Measurements from ENCODE around the gene RPGRIP1L. TPM values are rescaled to one million over a fixed set of nuclear protein-coding genes. Genes with fewer than 3 reads are reported as not detected.

Gene RPGRIP1L
- total and polyA plus RNA-seq, 8 donors: 1.1 to 6.8 (median 1.4) TPM; not detected in 1

GRCh38 chr16:53576210-53576609 lies 127.4 kb downstream of the RPGRIP1L start:
- H3K36me3 ChIP-seq: no peaks in the 10 kb centered on the region
- 72 to 81% (median 74%) methylated on average over 4 of the region's 4 CpGs for WGBS, 5 donors
- no peaks in the 10 kb centered on the region for H3K4me1 ChIP-seq
- H3K27me3 ChIP-seq: no peaks in the 10 kb centered on the region
- no peak overlapping the region for H3K27ac ChIP-seq
- peak in 1 of 2 donors; percentile 19 for DNase-seq
- no peak overlapping the region for H3K4me3 ChIP-seq
- peaks cover 5 to 16% (median 13%) of the 10 kb centered on the region in 4 donors for H3K9me3 ChIP-seq
- TF ChIP-seq EP300 (IDR thresholded peaks at IDR 0.05): no peak
- no peak for TF ChIP-seq POLR2A (IDR thresholded peaks at IDR 0.05)
- TF ChIP-seq POLR2AphosphoS5 (IDR thresholded peaks at IDR 0.05): no peak
- TF ChIP-seq CTCF (IDR thresholded peaks at IDR 0.05): no peak
- intact Hi-C loops (cut with DNase I; ENCODE audit: low total_unique reads): no loop called here

- no peak for DNase-seq
- Histone ChIP-seq H3K9me3 (peaks cover 5 to 25% (median 18%) of the 10 kb centered on the region in 4 donors), H3K4me1 (no peaks in the 10 kb centered on the region), H3K27ac (no peak overlapping the region), H3K4me3 (no peak overlapping the region), H3K27me3 (no peaks in the 10 kb centered on the region), H3K36me3 (no peaks in the 10 kb centered on the region)
- no peak for TF ChIP-seq POLR2AphosphoS5 (IDR thresholded peaks at IDR 0.05)
- no peak for TF ChIP-seq EP300 (IDR thresholded peaks at IDR 0.05)
- no peak for TF ChIP-seq POLR2A (IDR thresholded peaks at IDR 0.05)
- TF ChIP-seq CTCF (IDR thresholded peaks at IDR 0.05): no peak
- intact Hi-C loops (cut with DNase I; ENCODE audit: low total_unique reads): no loop called here
Measured at GRCh38 chr16:53571763-53572162, 131.9 kb downstream of the RPGRIP1L start.

- Histone ChIP-seq H3K27ac (no peak overlapping the region), H3K4me3 (no peak overlapping the region), H3K4me1 (no peaks in the 10 kb centered on the region), H3K27me3 (no peaks in the 10 kb centered on the region), H3K9me3 (peaks cover 0 to 14% (median 10%) of the 10 kb centered on the region in 4 donors), H3K36me3 (no peaks in the 10 kb centered on the region)
- intact Hi-C loops (cut with DNase I; ENCODE audit: low total_unique reads): no loop called here
- WGBS, 5 donors: 58 to 77% (median 73%) methylated on average over 5 of the region's 5 CpGs
- TF ChIP-seq POLR2A (IDR thresholded peaks at IDR 0.05) (no peak), EP300 (IDR thresholded peaks at IDR 0.05) (no peak), CTCF (IDR thresholded peaks at IDR 0.05) (no peak), POLR2AphosphoS5 (IDR thresholded peaks at IDR 0.05) (no peak)
- peak in 1 of 2 donors; percentile 30 for DNase-seq
Measured at GRCh38 chr16:53566552-53567245, 137.0 kb downstream of the RPGRIP1L start.

- DNase-seq: no peak
- no peaks in the 10 kb centered on the region for H3K36me3 ChIP-seq
- intact Hi-C loops (cut with DNase I; ENCODE audit: low total_unique reads): no loop called here
- H3K27me3 ChIP-seq: no peaks in the 10 kb centered on the region
- H3K4me3 ChIP-seq: no peak overlapping the region
- peaks cover 0 to under 1% (median 0%) of the 10 kb centered on the region in 4 donors for H3K9me3 ChIP-seq
- WGBS, 5 donors: 77 to 88% (median 82%) methylated on average over 8 of the region's 8 CpGs
- TF ChIP-seq POLR2AphosphoS5 (IDR thresholded peaks at IDR 0.05): no peak
- no peak for TF ChIP-seq EP300 (IDR thresholded peaks at IDR 0.05)
- no peak for TF ChIP-seq CTCF (IDR thresholded peaks at IDR 0.05)
- no peak for TF ChIP-seq POLR2A (IDR thresholded peaks at IDR 0.05)
- no peaks in the 10 kb centered on the region for H3K4me1 ChIP-seq
- no peak overlapping the region for H3K27ac ChIP-seq
Measured at GRCh38 chr16:53565296-53565863, 138.3 kb downstream of the RPGRIP1L start.
